Retina (tissue), 1 donor: ENCODE results near the gene IGFL2.
"Not testable (repeated sequence)": the region's sequence is repeated elsewhere in the genome, so short reads cannot be mapped to it uniquely, and the experiment has no call there.

ENCODE experiments used
- DNase-seq: peaks from one replicate; pipeline ENCODE4 v3.0.0-alpha.2; 2016

IGFL2 gene

GRCh38 chr19:46191972-46192371 lies 43.9 kb downstream of the IGFL2 start:
- DNase-seq = no peak

GRCh38 chr19:46192626-46192991 lies 44.6 kb downstream of the IGFL2 start:
- not testable (repeated sequence) for DNase-seq

- no peak for DNase-seq
Measured at GRCh38 chr19:46192992-46193650, 45.1 kb downstream of the IGFL2 start.

- DNase-seq = no peak
Measured at GRCh38 chr19:46193678-46194077, 45.6 kb downstream of the IGFL2 start.

- DNase-seq = no peak
Measured at GRCh38 chr19:46195104-46195503, 47.1 kb downstream of the IGFL2 start.

- DNase-seq = not testable (repeated sequence)
Measured at GRCh38 chr19:46195919-46196318, 47.9 kb downstream of the IGFL2 start.

GRCh38 chr19:46196410-46197124 lies 48.5 kb downstream of the IGFL2 start:
- DNase-seq = no peak

- DNase-seq = no peak
Measured at GRCh38 chr19:46197314-46198070, 49.5 kb downstream of the IGFL2 start.

GRCh38 chr19:46198756-46199155 lies 50.7 kb downstream of the IGFL2 start:
- DNase-seq = no peak

- no peak for DNase-seq
Measured at GRCh38 chr19:46201454-46202310, 53.6 kb downstream of the IGFL2 start.

GRCh38 chr19:46202426-46202825 lies 54.4 kb downstream of the IGFL2 start:
- no peak for DNase-seq

GRCh38 chr19:46202872-46203860 lies 55.1 kb downstream of the IGFL2 start:
- DNase-seq = no peak

GRCh38 chr19:46204008-46204407 lies 56.0 kb downstream of the IGFL2 start:
- DNase-seq = no peak

- DNase-seq = no peak
Measured at GRCh38 chr19:46205183-46205984, 57.3 kb downstream of the IGFL2 start.

GRCh38 chr19:46206176-46206575 lies 58.1 kb downstream of the IGFL2 start:
- no peak for DNase-seq

- no peak for DNase-seq
Measured at GRCh38 chr19:46206682-46207081, 58.6 kb downstream of the IGFL2 start.

GRCh38 chr19:46207858-46208257 lies 59.8 kb downstream of the IGFL2 start:
- not testable (repeated sequence) for DNase-seq

GRCh38 chr19:46209051-46209450 lies 61.0 kb downstream of the IGFL2 start:
- DNase-seq = no peak

GRCh38 chr19:46209472-46209871 lies 61.4 kb downstream of the IGFL2 start:
- DNase-seq = no peak

- no peak for DNase-seq
Measured at GRCh38 chr19:46210669-46211068, 62.6 kb downstream of the IGFL2 start.
